Fibroblast of lung (primary cell): ENCODE data around the gene NOX3. TPM values are rescaled to one million over a fixed set of nuclear protein-coding genes. Genes with fewer than 3 reads are reported as not detected.

Source experiments
- DNase-seq, 2 donors: peaks; one replicate each; pipeline versions ENCODE4 v3.0.0 to v3.0.0-alpha.2; 2010; ENCODE audit warnings: low read depth in 2 of 2
- H2AFZ ChIP-seq: 2 replicates; pipeline ENCODE4 v1.5.1; 2012; ENCODE audit warnings: low read length, control low read depth, inconsistent platforms
- H3K27ac ChIP-seq: 2 replicates; pipeline ENCODE4 v1.5.1; 2011; ENCODE audit warnings: low read length, control low read depth; ENCODE audit not compliant: insufficient read depth
- H3K27me3 ChIP-seq: 2 replicates; pipeline ENCODE4 v1.5.1; 2011; ENCODE audit warnings: mild to moderate bottlenecking, low read length; ENCODE audit not compliant: control insufficient read depth, insufficient read depth
- H3K36me3 ChIP-seq: 2 replicates; pipeline ENCODE4 v1.5.1; 2011; ENCODE audit warnings: low read length; ENCODE audit not compliant: control insufficient read depth, insufficient read depth
- H3K4me1 ChIP-seq: 2 replicates; pipeline ENCODE4 v1.5.1; 2011; ENCODE audit warnings: low read length; ENCODE audit not compliant: control insufficient read depth, insufficient read depth; ENCODE audit errors: extremely low read depth
- H3K4me2 ChIP-seq: 2 replicates; pipeline ENCODE4 v1.5.1; 2011; ENCODE audit warnings: low read length, control low read depth; ENCODE audit not compliant: insufficient read depth; ENCODE audit errors: extremely low read depth
- H3K4me3 ChIP-seq, 4 experiments: fragments of 200-600 bp in 1 of 4; sonication (generic) in 1 of 4; replicated peaks in 1 of 4; 2 replicates each; pipeline ENCODE4 v1.5.1; 2011 to 2016; ENCODE audit warnings: low read length in 4 of 4, low read depth in 3 of 4, mild to moderate bottlenecking in 3 of 4, control low read depth in 2 of 4, inconsistent platforms in 1 of 4, mixed read lengths in 1 of 4; ENCODE audit not compliant: insufficient read depth in 1 of 4; ENCODE audit errors: control extremely low read depth in 1 of 4
- H3K79me2 ChIP-seq: 2 replicates; pipeline ENCODE4 v1.5.1; 2012; ENCODE audit warnings: mild to moderate bottlenecking, low read length, inconsistent platforms; ENCODE audit not compliant: control insufficient read depth, insufficient read depth
- H3K9ac ChIP-seq: 2 replicates; pipeline ENCODE4 v1.5.1; 2011; ENCODE audit warnings: mild to moderate bottlenecking, low read length, control low read depth; ENCODE audit not compliant: insufficient read depth
- H3K9me3 ChIP-seq: 2 replicates; pipeline ENCODE4 v1.5.1; 2012; ENCODE audit warnings: low read depth, low read length; ENCODE audit not compliant: control insufficient read depth, insufficient read depth
- H4K20me1 ChIP-seq: 2 replicates; pipeline ENCODE4 v1.5.1; 2011; ENCODE audit warnings: low read length; ENCODE audit not compliant: control insufficient read depth, insufficient read depth; ENCODE audit errors: extremely low read depth
- CTCF ChIP-seq, 2 donors: IDR thresholded peaks in 1 of 2; conservative IDR thresholded peaks in 1 of 2; 1 replicate in 1 of 2; 2 replicates in 1 of 2; pipeline ENCODE4 v1.5.1; 2011 to 2012; ENCODE audit warnings: low read length in 2 of 2, control low read depth in 1 of 2, inconsistent platforms in 1 of 2, low read depth in 1 of 2, mild to moderate bottlenecking in 1 of 2
- EZH2 ChIP-seq: IDR thresholded peaks from 2 replicates; pipeline ENCODE4 v1.5.1; 2012; ENCODE audit warnings: low read length, control low read depth, mild to moderate bottlenecking; ENCODE audit errors: missing control alignments
- polyA plus RNA-seq, 2 donors: library from polyadenylated mRNA; depleted of rRNA in 1 of 2; stranded (reverse) in 1 of 2; unstranded in 1 of 2; fragments of >200 nt; gene quantifications; 2 replicates each; pipeline ENCODE4 v1.2.1, GENCODE V29; 2011 to 2012; ENCODE audit warnings: missing spikeins in 1 of 2
- total RNA-seq: library from RNA; depleted of rRNA; stranded (reverse); fragments of >200 nt; gene quantifications from 2 replicates; pipeline ENCODE4 v1.2.1, GENCODE V29; 2014

Gene NOX3
- total and polyA plus RNA-seq, 2 donors (not counting 1 experiment from before 2014, with no cell fraction given): not detected

GRCh38 chr6:155495011-155495768, 39.6 kb upstream of the NOX3 start:
- H3K27me3 ChIP-seq: no peaks in the 10 kb centered on the region
- H3K36me3 ChIP-seq: no peaks in the 10 kb centered on the region
- H4K20me1 ChIP-seq: no peaks in the 10 kb centered on the region
- TF ChIP-seq CTCF (conservative IDR thresholded peaks at IDR 0.05 in 1 of 2, IDR thresholded peaks at IDR 0.05 in 1 of 2; ENCODE audit: low read depth in 1 of 2, low read length in 2 of 2) (peak; percentile 65 to 77), EZH2 (no peak)
- peaks cover 14% of the 10 kb centered on the region for H3K4me1 ChIP-seq
- H3K4me2 ChIP-seq: peak overlapping the region; percentile 72
- peak overlapping the region; percentile 88 for H2AFZ ChIP-seq
- peak overlapping the region; percentile 65 for H3K27ac ChIP-seq
- no peaks in the 10 kb centered on the region for H3K9me3 ChIP-seq
- H3K79me2 ChIP-seq: no peaks in the 10 kb centered on the region
- no peak overlapping the region for H3K9ac ChIP-seq
- H3K4me3 ChIP-seq: no peak overlapping the region
- peak; percentile 75 to 94 for DNase-seq

- no peak overlapping the region for H3K4me3 ChIP-seq
- H3K79me2 ChIP-seq: no peaks in the 10 kb centered on the region
- H3K4me2 ChIP-seq: peak overlapping the region; percentile 36
- no peaks in the 10 kb centered on the region for H4K20me1 ChIP-seq
- no peak for TF ChIP-seq EZH2
- TF ChIP-seq CTCF (conservative IDR thresholded peaks at IDR 0.05 in 1 of 2, IDR thresholded peaks at IDR 0.05 in 1 of 2; ENCODE audit: low read depth in 1 of 2, low read length in 2 of 2): no peak
- DNase-seq: peak; percentile 99 to 100
- H3K9me3 ChIP-seq: no peaks in the 10 kb centered on the region
- H3K27ac ChIP-seq: peak overlapping the region; percentile 79
- H3K4me1 ChIP-seq: peaks cover 14% of the 10 kb centered on the region
- H3K9ac ChIP-seq: no peak overlapping the region
- no peak overlapping the region for H2AFZ ChIP-seq
- no peaks in the 10 kb centered on the region for H3K36me3 ChIP-seq
- no peaks in the 10 kb centered on the region for H3K27me3 ChIP-seq
Observed at GRCh38 chr6:155493694-155494143, 38.1 kb upstream of the NOX3 start.

- Histone ChIP-seq H3K4me2 (no peak overlapping the region), H3K9ac (no peak overlapping the region), H4K20me1 (no peaks in the 10 kb centered on the region), H3K27ac (peak overlapping the region; percentile 79), H3K9me3 (no peaks in the 10 kb centered on the region), H3K36me3 (no peaks in the 10 kb centered on the region), H3K79me2 (no peaks in the 10 kb centered on the region), H3K4me1 (peaks cover 14% of the 10 kb centered on the region), H3K4me3 (no peak overlapping the region), H3K27me3 (no peaks in the 10 kb centered on the region), H2AFZ (no peak overlapping the region)
- DNase-seq: no peak
- TF ChIP-seq CTCF (conservative IDR thresholded peaks at IDR 0.05 in 1 of 2, IDR thresholded peaks at IDR 0.05 in 1 of 2; ENCODE audit: low read depth in 1 of 2, low read length in 2 of 2) (no peak), EZH2 (no peak)
Observed at GRCh38 chr6:155493026-155493693, 37.5 kb upstream of the NOX3 start.
